Activated naive CD4-positive, alpha-beta T cell treated with anti-CD3 and anti-CD28 coated beads, Interleukin-2, amount 10 ng/mL, durations not matched to agents 7 days and 5 days (primary cell): ENCODE results near the gene PRUNE1.

Experiments used
- CTCF ChIA-PET: fragments of 350-600 bp; sonication (Branson Sonifier 250); formaldehyde crosslinking; loops from one replicate; lab custom pipeline; 2021; ENCODE audit warnings: antibody characterized with exemption; lab: Charles Lee
- DNase-seq: peaks from one replicate; pipeline ENCODE4 v3.0.0-alpha.2; 2020
- H3K27ac Mint-ChIP-seq: one replicate; pipeline ENCODE4 v1.8.0; 2021; ENCODE audit warnings: mild to moderate bottlenecking, moderate library complexity, mixed read lengths
- H3K27me3 Mint-ChIP-seq: one replicate; pipeline ENCODE4 v1.8.0; 2021; ENCODE audit warnings: mild to moderate bottlenecking, mixed read lengths
- H3K36me3 Mint-ChIP-seq: one replicate; pipeline ENCODE4 v1.8.0; 2021; ENCODE audit warnings: mixed read lengths
- H3K4me1 Mint-ChIP-seq: one replicate; pipeline ENCODE4 v1.8.0; 2021; ENCODE audit warnings: mixed read lengths
- H3K4me3 Mint-ChIP-seq: one replicate; pipeline ENCODE4 v1.8.0; 2021; ENCODE audit warnings: mild to moderate bottlenecking, moderate library complexity, mixed read lengths
- H3K9me3 Mint-ChIP-seq: one replicate; pipeline ENCODE4 v1.8.0; 2021; ENCODE audit warnings: mixed read lengths

PRUNE1 gene

DNA sequence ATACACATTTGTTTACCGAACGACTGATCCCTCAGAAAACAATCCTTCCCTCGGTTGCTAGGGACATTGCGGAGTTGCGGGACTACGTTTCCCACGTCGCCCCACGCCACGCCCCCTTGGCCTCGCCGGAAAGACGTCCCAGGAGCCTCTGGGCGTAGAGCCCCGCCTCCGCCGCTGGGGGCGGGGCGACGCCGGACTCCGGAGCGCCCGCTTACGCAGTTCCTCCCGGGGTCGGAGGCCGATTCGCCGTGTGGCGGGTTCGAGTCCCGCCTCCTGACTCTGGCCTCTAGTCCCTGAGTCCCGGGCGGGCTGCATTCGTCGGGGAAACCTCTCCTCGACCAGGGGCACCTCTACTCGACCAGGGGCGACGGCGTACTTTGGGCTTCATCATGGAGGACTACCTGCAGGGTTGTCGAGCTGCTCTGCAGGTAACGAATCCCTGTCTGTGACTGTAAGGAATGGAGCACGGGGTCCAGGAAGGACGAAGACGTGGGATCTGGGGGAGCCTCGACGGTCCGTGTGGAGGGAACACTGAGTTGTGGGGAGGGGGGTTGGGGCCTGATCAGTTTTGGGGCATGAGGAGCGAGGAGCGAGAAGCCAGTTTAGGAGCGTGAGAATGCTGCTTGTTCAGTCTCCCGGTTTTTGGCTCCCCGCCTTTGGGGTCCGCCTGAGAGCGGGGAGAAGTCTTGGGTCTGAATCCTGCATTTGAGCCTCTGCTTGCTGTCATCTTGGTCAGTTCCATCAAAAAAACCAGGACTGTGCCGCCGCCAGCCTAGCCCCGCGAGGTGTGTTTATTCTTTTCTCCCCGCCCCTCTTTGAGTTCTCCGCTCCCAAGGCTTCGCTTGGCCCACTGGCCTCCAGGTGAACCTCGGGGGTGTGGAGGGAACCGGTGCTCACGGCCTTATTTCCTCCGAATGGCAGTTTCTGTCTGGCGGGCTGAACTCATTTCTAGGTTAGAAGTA, at the start of gene PRUNE1:
Gene PRUNE1 (plus strand): TSS at position 206 of the 962 bp plus-strand sequence. CDS start 184 bp downstream, at position 390.
- Mint-ChIP-seq H3K27ac (peak within 1 kb of the TSS; percentile 93), H3K4me3 (peak within 1 kb of the TSS; percentile 96), H3K9me3 (no peaks in the 10 kb centered on the region), H3K36me3 (peaks cover 17% of the 10 kb centered on the region), H3K4me1 (peaks cover 83% of the 10 kb centered on the region), H3K27me3 (no peaks in the 10 kb centered on the region)
- CTCF ChIA-PET = no interaction called here
- DNase-seq = peak; percentile 97

GRCh38 chr1:150960646-150961045, 47.6 kb upstream of the PRUNE1 start:
- CTCF ChIA-PET = no interaction called here
- no peaks in the 10 kb centered on the region for H3K9me3 Mint-ChIP-seq
- DNase-seq = no peak
- no peaks in the 10 kb centered on the region for H3K27me3 Mint-ChIP-seq
- H3K4me3 Mint-ChIP-seq = no peak overlapping the region
- peaks cover 59% of the 10 kb centered on the region for H3K36me3 Mint-ChIP-seq
- H3K27ac Mint-ChIP-seq = no peak overlapping the region
- H3K4me1 Mint-ChIP-seq = peaks cover 10% of the 10 kb centered on the region

DNA sequence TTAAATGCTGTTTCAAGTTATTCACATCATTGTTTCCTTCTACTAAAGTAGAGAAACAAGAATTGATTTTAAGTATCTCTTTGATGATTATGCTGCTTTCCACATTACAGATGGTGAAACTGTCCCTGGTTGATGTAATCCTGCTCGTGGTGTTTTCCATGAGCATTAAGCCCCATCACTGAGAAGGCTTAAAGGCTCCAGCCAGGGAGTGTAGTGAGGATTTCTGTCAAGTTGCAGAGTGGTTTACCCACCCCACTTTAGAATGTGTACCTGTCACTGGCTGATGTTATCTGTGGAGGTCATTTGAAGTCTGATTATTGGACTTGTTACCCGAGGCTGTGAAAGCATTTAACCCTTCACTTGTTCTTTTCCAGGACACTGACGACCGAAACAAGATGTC, 46.5 kb upstream of the PRUNE1 start:
- H3K4me1 Mint-ChIP-seq = peaks cover 10% of the 10 kb centered on the region
- DNase-seq = no peak
- CTCF ChIA-PET = interaction anchor here (0.6 to 2.6 kb wide), 2 partner anchors 33 to 422 kb away, joined by 3 to 6 read pairs; no protein-coding TSS in a partner anchor
- no peak overlapping the region for H3K4me3 Mint-ChIP-seq
- H3K27me3 Mint-ChIP-seq = no peaks in the 10 kb centered on the region
- peak overlapping the region; percentile 51 for H3K27ac Mint-ChIP-seq
- peaks cover 65% of the 10 kb centered on the region for H3K36me3 Mint-ChIP-seq
- no peaks in the 10 kb centered on the region for H3K9me3 Mint-ChIP-seq

- Mint-ChIP-seq H3K9me3 (no peaks in the 10 kb centered on the region), H3K27me3 (no peaks in the 10 kb centered on the region), H3K4me3 (no peak overlapping the region), H3K27ac (peak overlapping the region; percentile 25), H3K4me1 (peaks cover 10% of the 10 kb centered on the region), H3K36me3 (peaks cover 78% of the 10 kb centered on the region)
- DNase-seq = no peak
- CTCF ChIA-PET = interaction anchor here (1.7 to 2.6 kb wide), 2 partner anchors 15 to 31 kb away, joined by 4 to 6 read pairs; no protein-coding TSS in a partner anchor
These were observed 44.7 kb upstream of the PRUNE1 start for GRCh38 chr1:150963321-150964163.

DNA sequence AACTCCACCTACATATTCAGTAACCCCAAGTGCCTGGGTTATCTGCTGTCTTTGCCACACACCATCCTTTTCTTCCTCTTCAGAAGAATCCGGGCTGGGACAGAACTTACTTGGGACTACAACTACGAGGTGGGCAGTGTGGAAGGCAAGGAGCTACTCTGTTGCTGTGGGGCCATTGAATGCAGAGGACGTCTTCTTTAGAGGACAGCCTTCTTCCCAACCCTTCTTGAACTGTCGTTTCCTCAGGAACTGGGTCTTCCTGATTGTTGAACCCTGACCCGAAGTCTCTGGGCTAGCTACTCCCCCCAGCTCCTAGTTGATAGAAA, 44.1 kb upstream of the PRUNE1 start:
- no peak for DNase-seq
- H3K4me1 Mint-ChIP-seq = peaks cover 13% of the 10 kb centered on the region
- H3K27ac Mint-ChIP-seq = peak overlapping the region; percentile 25
- no peak overlapping the region for H3K4me3 Mint-ChIP-seq
- H3K36me3 Mint-ChIP-seq = peaks cover 81% of the 10 kb centered on the region
- no peaks in the 10 kb centered on the region for H3K9me3 Mint-ChIP-seq
- CTCF ChIA-PET = interaction anchor here (1.2 to 2.6 kb wide), 2 partner anchors 16 to 31 kb away, joined by 3 to 6 read pairs; no protein-coding TSS in a partner anchor
- H3K27me3 Mint-ChIP-seq = no peaks in the 10 kb centered on the region

GRCh38 chr1:150965605-150966004, 42.6 kb upstream of the PRUNE1 start:
- Mint-ChIP-seq H3K4me1 (peaks cover 18% of the 10 kb centered on the region), H3K27ac (no peak overlapping the region), H3K36me3 (peaks cover 68% of the 10 kb centered on the region), H3K27me3 (no peaks in the 10 kb centered on the region), H3K4me3 (no peak overlapping the region), H3K9me3 (no peaks in the 10 kb centered on the region)
- CTCF ChIA-PET = no interaction called here
- DNase-seq = no peak

DNA sequence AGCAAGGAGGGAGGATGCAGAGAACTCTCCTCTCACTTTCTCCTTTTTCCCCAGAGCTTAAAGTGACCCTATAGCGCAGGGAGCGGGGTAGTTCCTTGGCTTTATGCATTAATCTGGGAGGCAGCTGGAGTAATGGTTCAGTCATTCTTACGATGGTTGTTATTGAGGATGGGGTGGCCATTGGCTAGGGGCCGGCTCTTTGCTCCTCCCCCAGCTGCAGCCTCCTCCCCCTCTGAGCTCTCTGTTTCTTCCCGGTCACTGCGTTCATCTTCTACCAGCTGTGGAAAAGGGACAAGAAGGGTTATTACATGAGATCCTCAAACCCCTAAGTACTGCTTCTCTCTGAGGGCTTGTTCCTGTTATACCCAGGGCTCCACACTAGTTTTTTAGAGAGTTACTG, 42.2 kb upstream of the PRUNE1 start:
- DNase-seq = no peak
- CTCF ChIA-PET = no interaction called here
- Mint-ChIP-seq H3K4me1 (peaks cover 22% of the 10 kb centered on the region), H3K9me3 (no peaks in the 10 kb centered on the region), H3K36me3 (peaks cover 67% of the 10 kb centered on the region), H3K27ac (no peak overlapping the region), H3K4me3 (no peak overlapping the region), H3K27me3 (no peaks in the 10 kb centered on the region)

DNA sequence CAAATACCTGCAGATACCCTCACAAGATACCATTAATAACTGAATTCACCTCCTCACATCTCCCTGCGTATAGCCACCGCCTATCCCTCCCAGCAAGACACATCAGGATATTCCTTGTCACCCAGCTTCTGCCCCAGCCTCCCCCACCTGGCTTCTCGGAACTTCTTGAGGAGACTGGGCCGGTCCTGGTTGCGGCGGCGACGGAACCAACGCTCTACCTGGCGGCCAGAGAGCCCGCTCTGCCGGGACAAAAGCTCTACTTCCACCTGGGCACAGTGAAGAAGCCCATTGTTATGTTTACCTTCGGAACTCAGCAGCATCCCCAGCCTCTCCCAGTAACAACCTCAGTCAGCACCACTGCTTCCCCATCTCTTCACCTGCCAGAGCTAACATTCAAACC, 40.3 kb upstream of the PRUNE1 start:
- Mint-ChIP-seq H3K27ac (no peak overlapping the region), H3K4me1 (peaks cover 36% of the 10 kb centered on the region), H3K4me3 (no peak overlapping the region), H3K9me3 (no peaks in the 10 kb centered on the region), H3K36me3 (peaks cover 65% of the 10 kb centered on the region), H3K27me3 (no peaks in the 10 kb centered on the region)
- DNase-seq = no peak
- CTCF ChIA-PET = no interaction called here

DNA sequence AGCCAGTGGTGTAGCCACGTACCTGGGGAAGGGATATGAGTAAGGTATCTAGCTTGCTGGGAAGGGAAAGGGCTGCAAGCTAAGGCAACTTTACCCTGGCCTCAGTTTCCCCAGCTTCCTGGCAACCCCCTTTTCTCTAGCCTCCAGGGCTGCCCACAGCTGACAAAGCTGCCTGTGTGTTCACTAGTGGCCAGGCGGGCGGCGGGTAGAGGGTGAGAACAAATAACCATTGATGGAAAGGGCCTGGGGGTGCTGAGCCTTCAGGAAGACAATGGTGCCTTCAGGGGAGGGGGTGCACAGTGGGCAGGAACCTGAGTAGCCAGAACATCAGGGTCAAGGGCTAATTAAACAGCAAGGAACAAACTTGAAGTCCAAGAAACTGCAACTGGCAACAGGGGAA, 39.8 kb upstream of the PRUNE1 start:
- Mint-ChIP-seq H3K4me1 (peaks cover 36% of the 10 kb centered on the region), H3K27me3 (no peaks in the 10 kb centered on the region), H3K9me3 (no peaks in the 10 kb centered on the region), H3K36me3 (peaks cover 62% of the 10 kb centered on the region), H3K27ac (no peak overlapping the region), H3K4me3 (no peak overlapping the region)
- DNase-seq = no peak
- CTCF ChIA-PET = no interaction called here

DNA sequence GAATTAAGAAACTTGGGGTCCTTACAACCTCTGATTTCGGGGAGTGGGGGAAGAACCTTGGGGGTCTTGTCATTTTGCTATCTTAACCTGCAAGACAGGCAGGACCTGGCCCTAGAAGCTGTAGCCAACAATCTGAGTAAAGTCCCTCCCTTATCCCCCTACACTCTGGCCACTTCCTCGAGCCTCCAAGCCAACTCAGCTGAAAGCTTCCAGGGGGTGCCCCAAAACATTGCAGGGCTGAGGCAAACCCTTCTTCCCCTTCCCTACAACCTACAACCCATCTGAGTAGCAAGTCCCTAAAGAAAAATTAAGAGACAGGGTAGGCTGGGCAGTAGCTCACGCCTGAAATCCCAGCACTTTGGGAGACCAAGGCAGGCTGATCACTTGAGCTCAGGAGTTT, 38.6 kb upstream of the PRUNE1 start:
- Mint-ChIP-seq H3K9me3 (no peaks in the 10 kb centered on the region), H3K27ac (peak overlapping the region; percentile 29), H3K27me3 (no peaks in the 10 kb centered on the region), H3K4me1 (peaks cover 38% of the 10 kb centered on the region), H3K36me3 (peaks cover 53% of the 10 kb centered on the region), H3K4me3 (no peak overlapping the region)
- no peak for DNase-seq
- CTCF ChIA-PET = interaction anchor here (1.5 kb wide), 1 partner anchor 26 kb away, joined by 5 read pairs; no protein-coding TSS in a partner anchor

DNA sequence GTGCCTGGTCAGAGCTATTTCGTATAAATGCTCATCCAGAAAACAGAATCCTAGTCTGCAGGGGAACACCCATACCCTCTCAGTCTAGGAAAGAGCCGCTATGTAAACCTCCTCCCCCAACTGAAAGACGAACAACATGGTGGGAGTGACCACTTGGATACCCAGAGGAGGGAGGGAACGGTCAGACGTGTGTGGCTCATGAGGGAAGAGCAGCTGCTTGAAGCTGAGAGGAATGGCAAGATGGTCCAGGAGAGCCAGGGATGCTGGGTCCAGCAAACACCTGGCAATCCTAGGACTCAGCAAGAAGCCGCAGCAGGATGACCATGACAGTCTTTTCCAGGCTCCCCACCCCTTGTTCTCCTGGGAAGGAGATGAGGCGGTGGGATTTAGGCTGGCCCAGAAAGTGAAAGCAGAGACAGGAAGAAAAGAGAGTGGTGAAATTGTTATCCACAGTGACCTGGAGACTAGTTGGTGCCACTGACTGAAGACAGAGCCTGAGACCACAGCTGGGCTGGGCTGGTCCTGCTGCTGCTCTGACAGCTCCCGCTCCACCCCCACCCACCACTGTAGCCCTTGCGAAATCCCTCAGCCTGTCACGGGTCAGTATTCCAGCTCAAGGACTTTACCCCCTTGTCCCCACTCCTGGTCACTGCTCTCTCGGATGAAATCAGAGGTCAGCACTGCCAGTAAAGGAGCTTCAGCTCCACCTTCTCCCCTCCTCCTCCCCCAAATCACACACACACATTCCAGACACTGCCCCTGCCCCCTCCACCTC, 37.3 kb upstream of the PRUNE1 start:
- Mint-ChIP-seq H3K27ac (peak overlapping the region; percentile 65), H3K9me3 (no peaks in the 10 kb centered on the region), H3K4me3 (peak overlapping the region; percentile 43), H3K4me1 (peaks cover 45% of the 10 kb centered on the region), H3K36me3 (peaks cover 44% of the 10 kb centered on the region), H3K27me3 (no peaks in the 10 kb centered on the region)
- DNase-seq = no peak
- CTCF ChIA-PET = interaction anchor here (1.5 kb wide), 1 partner anchor 25 kb away, joined by 5 read pairs; no protein-coding TSS in a partner anchor

- H3K9me3 Mint-ChIP-seq = no peaks in the 10 kb centered on the region
- no peak for DNase-seq
- peak overlapping the region; percentile 90 for H3K4me3 Mint-ChIP-seq
- CTCF ChIA-PET = no interaction called here
- H3K4me1 Mint-ChIP-seq = peaks cover 53% of the 10 kb centered on the region
- H3K27ac Mint-ChIP-seq = peak overlapping the region; percentile 86
- H3K36me3 Mint-ChIP-seq = peaks cover 36% of the 10 kb centered on the region
- peaks cover 7% of the 10 kb centered on the region for H3K27me3 Mint-ChIP-seq
These were observed 36.4 kb upstream of the PRUNE1 start for GRCh38 chr1:150971583-150972416.

DNA sequence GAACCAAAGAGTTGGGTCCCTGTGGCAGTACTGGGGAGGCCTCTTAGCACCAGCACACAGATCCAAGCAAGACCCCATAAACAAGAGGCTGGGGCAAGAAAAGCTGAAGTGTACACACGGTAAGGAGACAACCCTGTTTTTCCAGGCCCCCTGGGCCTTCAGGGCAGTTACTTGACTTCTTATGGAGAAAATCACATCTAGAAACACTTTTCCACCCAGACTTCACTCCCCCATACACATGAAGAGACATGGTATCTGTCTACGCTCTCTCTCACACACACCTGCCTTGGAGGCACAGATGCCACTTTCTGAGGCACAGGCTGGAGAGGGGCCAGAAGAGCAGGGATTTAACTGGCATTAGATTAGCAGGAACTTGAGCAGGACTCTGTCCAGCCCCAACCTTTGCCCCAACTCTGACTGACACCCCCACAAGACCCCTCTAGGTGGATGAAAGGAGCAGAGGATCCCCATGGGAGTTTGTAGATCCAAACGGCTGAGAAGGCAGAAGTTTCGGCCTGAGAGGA, 35.8 kb upstream of the PRUNE1 start:
- Mint-ChIP-seq H3K27me3 (peaks cover 9% of the 10 kb centered on the region), H3K9me3 (no peaks in the 10 kb centered on the region), H3K4me1 (peaks cover 60% of the 10 kb centered on the region), H3K4me3 (peak overlapping the region; percentile 90), H3K27ac (peak overlapping the region; percentile 86), H3K36me3 (peaks cover 31% of the 10 kb centered on the region)
- DNase-seq = no peak
- CTCF ChIA-PET = interaction anchor here (1.5 kb wide), 1 partner anchor 184 kb away, joined by 3 read pairs; the partner anchor contains the start of gene TNFAIP8L2
